Karpas-422 (cell line): ENCODE measurements around the gene SERPINB3. TPM values are rescaled to one million over a fixed set of nuclear protein-coding genes. Genes with fewer than 3 reads are reported as not detected.
"Not testable (repeated sequence)": the region's sequence is repeated elsewhere in the genome, so short reads cannot be mapped to it uniquely, and the experiment has no call there.

Experiments
- DNase-seq: peaks from one replicate; pipeline ENCODE4 v3.0.0-alpha.2; 2015
- H2AFZ ChIP-seq: fragments of 200-600 bp; sonication (generic); 2 replicates; pipeline ENCODE4 v1.6.1; 2014; ENCODE audit warnings: antibody characterized with exemption, low read length, mixed read lengths
- H3K27ac ChIP-seq: fragments of 200-600 bp; sonication (generic); 2 replicates; pipeline ENCODE4 v1.5.1; 2014; ENCODE audit warnings: mild to moderate bottlenecking, low read length, moderate library complexity
- H3K27me3 ChIP-seq: fragments of 200-600 bp; sonication (generic); 2 replicates; pipeline ENCODE4 v1.6.1; 2014; ENCODE audit warnings: low read length, mixed read lengths
- H3K36me3 ChIP-seq: fragments of 200-600 bp; sonication (generic); 2 replicates; pipeline ENCODE4 v1.6.1; 2014; ENCODE audit warnings: low read length, mixed read lengths; ENCODE audit not compliant: insufficient read depth
- H3K4me1 ChIP-seq: fragments of 200-600 bp; sonication (generic); 2 replicates; pipeline ENCODE4 v1.6.1; 2014; ENCODE audit warnings: mild to moderate bottlenecking, low read length, mixed read lengths
- H3K4me2 ChIP-seq: fragments of 200-600 bp; sonication (generic); 2 replicates; pipeline ENCODE4 v1.6.1; 2014; ENCODE audit warnings: low read length, low read depth, mild to moderate bottlenecking; ENCODE audit not compliant: poor library complexity, severe bottlenecking
- H3K4me3 ChIP-seq: fragments of 200-600 bp; sonication (generic); 2 replicates; pipeline ENCODE4 v1.5.1; 2014; ENCODE audit warnings: mild to moderate bottlenecking, antibody characterized with exemption, low read length, mixed read lengths
- H3K79me2 ChIP-seq: fragments of 200-600 bp; sonication (generic); 2 replicates; pipeline ENCODE4 v1.6.1; 2014; ENCODE audit warnings: mild to moderate bottlenecking, low read length, mixed read lengths
- H3K9ac ChIP-seq: fragments of 200-600 bp; sonication (generic); 2 replicates; pipeline ENCODE4 v1.6.0; 2014; ENCODE audit warnings: low read length
- H3K9me2 ChIP-seq: fragments of 200-600 bp; sonication (generic), shearing (Covaris generic); replicated peaks from 2 replicates; pipeline ENCODE4 v1.6.0; 2014; ENCODE audit warnings: mild to moderate bottlenecking, low read length, moderate library complexity; ENCODE audit not compliant: insufficient read depth
- H3K9me3 ChIP-seq: fragments of 300-700, 200-600 bp; sonication (generic); 2 replicates; pipeline ENCODE4 v1.6.1; 2014; ENCODE audit warnings: low read length, mixed read lengths
- H4K20me1 ChIP-seq: fragments of 200-600 bp; sonication (generic); 2 replicates; pipeline ENCODE4 v1.6.1; 2014; ENCODE audit warnings: mild to moderate bottlenecking, antibody characterized with exemption, low read length, low read depth; ENCODE audit not compliant: insufficient read depth
- total RNA-seq: library from RNA; depleted of rRNA; stranded (reverse); fragments of >200 nt; shearing (Covaris generic); gene quantifications from 2 replicates; pipeline ENCODE4 v1.2.3, GENCODE V29; 2014; ENCODE audit warnings: low replicate concordance

Gene SERPINB3
- total RNA-seq, 1 experiment from 2014 or later: not detected

DNA sequence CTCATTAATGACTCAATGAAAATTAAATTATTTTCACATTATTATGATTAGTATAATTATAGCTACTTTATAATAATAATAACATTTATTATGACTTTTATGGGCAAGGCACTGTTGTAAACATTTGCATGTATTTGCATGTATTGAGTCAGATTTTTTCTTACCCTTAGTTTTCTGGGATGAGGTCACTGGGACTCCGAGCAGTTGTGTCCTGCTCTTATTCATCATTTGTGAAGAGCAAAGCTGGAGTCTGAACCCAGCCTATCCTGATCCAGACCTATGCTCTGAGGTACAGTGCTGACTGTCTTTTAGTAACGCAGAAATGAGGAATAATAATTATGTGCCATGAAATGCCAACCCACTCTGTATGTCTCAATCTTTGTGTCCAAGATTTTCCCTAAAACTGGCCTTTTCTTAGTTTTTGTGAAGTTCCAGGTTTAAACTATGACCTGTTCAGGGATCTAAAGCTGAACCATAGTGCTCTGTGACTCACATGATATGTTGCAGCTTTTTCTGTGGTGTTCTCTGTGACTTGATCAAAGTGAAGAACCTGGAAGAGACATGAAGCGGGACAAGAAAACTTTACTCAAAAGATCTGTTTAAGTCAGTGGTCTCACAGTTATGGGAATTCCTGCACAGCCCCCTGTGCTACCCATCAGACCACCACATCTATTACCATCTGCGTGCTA is 18.9 kb downstream of the SERPINB3 start:
- not testable (repeated sequence) for H2AFZ ChIP-seq, DNase-seq, H3K27me3 ChIP-seq, H3K36me3 ChIP-seq, H3K9ac ChIP-seq, H3K4me3 ChIP-seq, H3K9me3 ChIP-seq, H3K27ac ChIP-seq, H3K4me2 ChIP-seq, H3K4me1 ChIP-seq, H4K20me1 ChIP-seq, H3K9me2 ChIP-seq, H3K79me2 ChIP-seq

DNA sequence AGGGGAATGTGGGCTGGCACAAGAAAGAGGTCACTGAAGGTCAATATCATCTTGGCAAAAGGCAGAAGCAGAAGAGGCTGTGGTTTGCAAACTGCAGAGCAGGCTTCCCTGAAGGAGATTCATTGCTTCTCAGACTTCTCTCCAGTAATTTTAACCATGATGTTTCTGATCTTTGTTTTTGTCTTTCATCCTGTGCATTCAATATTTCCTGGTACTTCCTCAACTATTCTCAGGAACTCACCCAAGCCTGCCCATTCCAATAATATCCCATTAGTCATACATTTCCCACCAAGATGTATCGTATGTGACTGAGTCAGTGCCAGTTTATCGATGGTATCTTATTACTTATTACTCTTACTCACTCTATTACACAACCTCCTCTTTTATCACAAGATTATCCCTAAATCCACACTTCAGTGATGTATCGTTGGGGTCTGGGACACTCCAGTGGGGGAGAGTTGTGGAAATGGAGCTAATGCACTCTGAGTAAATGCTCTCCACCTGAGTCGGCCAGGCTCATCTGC is 20.5 kb downstream of the SERPINB3 start:
- not testable (repeated sequence) for H3K79me2 ChIP-seq, H3K4me1 ChIP-seq, H3K27me3 ChIP-seq, H4K20me1 ChIP-seq, H3K4me2 ChIP-seq, H3K36me3 ChIP-seq, H3K27ac ChIP-seq, DNase-seq, H3K4me3 ChIP-seq, H3K9me3 ChIP-seq, H3K9ac ChIP-seq, H2AFZ ChIP-seq, H3K9me2 ChIP-seq

DNA sequence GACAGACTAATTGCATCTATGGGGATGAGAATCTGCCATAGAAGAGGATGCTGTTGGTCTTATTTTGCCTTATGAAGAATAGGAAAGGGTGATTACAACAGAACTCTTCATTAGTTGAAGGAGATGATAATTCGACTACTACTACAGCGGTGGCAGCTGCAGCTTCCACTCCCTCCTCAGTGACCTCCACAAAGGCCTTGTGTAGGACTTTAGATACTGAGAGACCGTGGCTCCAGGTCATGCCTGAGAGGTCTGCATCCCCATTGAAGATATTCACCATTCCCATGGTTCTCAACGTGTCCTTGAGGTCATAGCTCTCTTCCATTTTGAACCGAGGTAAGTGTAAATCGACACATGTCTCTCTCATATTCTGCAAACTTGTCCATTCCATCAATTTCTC is 24.0 kb downstream of the SERPINB3 start:
- Histone ChIP-seq H2AFZ (no peak overlapping the region), H3K79me2 (no peaks in the 10 kb centered on the region), H3K9me3 (no peaks in the 10 kb centered on the region), H3K36me3 (no peaks in the 10 kb centered on the region), H3K4me2 (no peak overlapping the region), H4K20me1 (no peaks in the 10 kb centered on the region), H3K9ac (no peak overlapping the region), H3K27me3 (peaks cover 3% of the 10 kb centered on the region; the same call in 1 of the 2 replicates), H3K9me2 (no peaks in the 10 kb centered on the region), H3K4me3 (no peak overlapping the region), H3K4me1 (no peaks in the 10 kb centered on the region), H3K27ac (no peak overlapping the region)
- DNase-seq: no peak

DNA sequence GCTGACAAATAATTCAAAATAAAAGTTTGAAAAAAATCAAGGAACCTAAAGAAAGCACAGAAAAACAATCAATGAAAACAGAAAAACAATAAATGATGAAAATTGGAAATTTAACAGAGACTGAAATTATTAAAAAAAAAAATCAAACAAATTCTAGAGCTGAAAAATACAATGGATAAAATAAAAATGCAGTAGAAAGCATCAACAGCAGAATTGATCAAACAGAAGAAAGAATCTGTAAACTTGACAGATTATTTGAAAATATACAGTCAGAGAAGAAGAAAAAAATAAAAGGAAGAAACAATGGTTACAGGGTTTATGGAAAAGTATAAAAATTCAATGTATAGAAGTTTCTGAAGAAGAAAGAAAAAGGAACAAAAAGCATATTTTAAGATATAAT is 33.9 kb downstream of the SERPINB3 start:
- no peak for DNase-seq
- Histone ChIP-seq H3K79me2 (no peaks in the 10 kb centered on the region), H3K27ac (no peak overlapping the region), H3K4me3 (no peak overlapping the region; the same call in 1 of the 2 replicates), H3K36me3 (no peaks in the 10 kb centered on the region; the same call in 1 of the 2 replicates), H3K9me2 (peaks cover 3% of the 10 kb centered on the region; the same call in 1 of the 2 replicates), H2AFZ (no peak overlapping the region), H3K9ac (no peak overlapping the region), H3K9me3 (peaks cover 45% of the 10 kb centered on the region), H3K27me3 (no peaks in the 10 kb centered on the region), H3K4me2 (no peak overlapping the region), H4K20me1 (no peaks in the 10 kb centered on the region), H3K4me1 (no peaks in the 10 kb centered on the region)

DNA sequence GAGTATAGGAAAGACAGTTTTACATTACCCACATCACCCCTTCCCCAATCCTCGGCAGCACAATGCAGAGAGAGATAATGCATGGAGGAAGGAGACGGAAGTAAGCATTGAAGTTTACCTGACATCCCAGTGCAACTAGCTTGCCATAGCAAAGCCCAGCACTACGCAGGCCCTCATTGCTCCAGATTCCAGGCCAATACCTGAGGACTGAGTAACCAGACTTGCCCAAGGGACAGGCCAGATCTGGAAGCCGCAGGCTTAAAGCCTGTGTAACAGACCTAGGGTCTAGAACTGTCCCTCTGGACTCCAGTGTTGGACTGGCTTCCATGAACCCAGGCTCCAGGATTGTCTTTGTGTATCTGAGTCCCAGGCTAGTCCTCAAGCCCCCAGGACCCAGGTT is 35.3 kb downstream of the SERPINB3 start:
- Histone ChIP-seq H3K27me3 (no peaks in the 10 kb centered on the region), H3K9me3 (peaks cover 45% of the 10 kb centered on the region), H3K4me1 (peaks cover 5% of the 10 kb centered on the region; the same call in 1 of the 2 replicates), H2AFZ (no peak overlapping the region), H3K79me2 (no peaks in the 10 kb centered on the region), H3K9me2 (peaks cover 4% of the 10 kb centered on the region; the same call in 1 of the 2 replicates), H3K4me3 (no peak overlapping the region), H3K36me3 (no peaks in the 10 kb centered on the region; the same call in 1 of the 2 replicates), H3K9ac (no peak overlapping the region), H3K4me2 (no peak overlapping the region), H3K27ac (no peak overlapping the region), H4K20me1 (no peaks in the 10 kb centered on the region)
- DNase-seq: no peak

DNA sequence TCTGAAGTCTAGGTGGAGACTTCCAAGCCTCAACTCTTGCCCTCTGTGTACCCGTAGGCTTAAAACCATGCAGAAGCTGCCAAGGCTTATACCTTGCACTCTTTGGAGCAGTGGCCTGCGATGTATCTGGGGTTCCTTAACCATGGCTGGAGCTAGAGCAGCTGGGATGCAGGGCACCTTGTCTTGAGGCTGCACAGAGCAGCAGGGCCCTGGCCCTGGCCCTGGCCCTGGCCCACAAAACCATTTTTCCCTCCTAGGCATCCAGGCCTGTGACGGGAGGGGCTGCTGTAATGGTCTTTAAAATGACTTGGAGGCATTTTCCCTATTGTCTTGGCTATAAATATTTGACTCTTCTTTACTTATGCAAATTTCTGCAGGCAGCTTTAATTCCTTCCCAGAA is 36.8 kb downstream of the SERPINB3 start:
- 0 out of 2 replicates have a peak, but pooled peaks cover 6% of the 10 kb centered on the region for H3K9me2 ChIP-seq
- H3K4me2 ChIP-seq: no peak overlapping the region
- H3K27ac ChIP-seq: no peak overlapping the region
- H2AFZ ChIP-seq: no peak overlapping the region
- no peaks in the 10 kb centered on the region for H3K79me2 ChIP-seq
- no peak for DNase-seq
- no peaks in the 10 kb centered on the region; the same call in 1 of the 2 replicates for H3K36me3 ChIP-seq
- no peaks in the 10 kb centered on the region for H4K20me1 ChIP-seq
- H3K9me3 ChIP-seq: peaks cover 46% of the 10 kb centered on the region
- H3K9ac ChIP-seq: no peak overlapping the region
- H3K4me3 ChIP-seq: no peak overlapping the region
- H3K4me1 ChIP-seq: peaks cover 5% of the 10 kb centered on the region; the same call in 1 of the 2 replicates
- no peaks in the 10 kb centered on the region for H3K27me3 ChIP-seq

DNA sequence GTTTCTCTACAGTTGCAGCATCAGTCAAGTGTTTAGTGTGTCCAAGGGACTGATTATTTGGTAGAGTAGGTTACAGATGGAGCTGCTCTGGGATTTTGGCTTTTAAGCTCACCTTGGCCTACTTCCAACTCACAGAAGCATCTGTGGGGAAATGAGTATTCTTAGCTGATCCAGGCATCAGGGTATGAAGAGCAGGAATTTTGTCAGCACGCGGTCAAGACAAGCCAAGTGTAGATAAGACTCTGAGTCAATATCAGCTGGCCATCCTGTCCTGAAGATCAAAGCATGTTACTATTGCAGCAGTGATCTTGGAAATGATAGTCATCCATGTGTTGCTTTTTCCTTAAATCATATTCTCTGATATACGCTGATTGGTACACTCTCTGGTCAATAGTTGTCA is 42.0 kb downstream of the SERPINB3 start:
- H4K20me1 ChIP-seq: no peaks in the 10 kb centered on the region
- 0 out of 2 replicates have a peak, but pooled peaks cover 6% of the 10 kb centered on the region for H3K9me2 ChIP-seq
- no peak for DNase-seq
- no peaks in the 10 kb centered on the region; the same call in 1 of the 2 replicates for H3K36me3 ChIP-seq
- peaks cover 22% of the 10 kb centered on the region for H3K9me3 ChIP-seq
- H3K27ac ChIP-seq: no peak overlapping the region
- H3K79me2 ChIP-seq: no peaks in the 10 kb centered on the region
- H3K4me1 ChIP-seq: peaks cover 11% of the 10 kb centered on the region
- H3K4me3 ChIP-seq: no peak overlapping the region
- H2AFZ ChIP-seq: no peak overlapping the region
- H3K27me3 ChIP-seq: no peaks in the 10 kb centered on the region
- no peak overlapping the region for H3K4me2 ChIP-seq
- no peak overlapping the region for H3K9ac ChIP-seq

DNA sequence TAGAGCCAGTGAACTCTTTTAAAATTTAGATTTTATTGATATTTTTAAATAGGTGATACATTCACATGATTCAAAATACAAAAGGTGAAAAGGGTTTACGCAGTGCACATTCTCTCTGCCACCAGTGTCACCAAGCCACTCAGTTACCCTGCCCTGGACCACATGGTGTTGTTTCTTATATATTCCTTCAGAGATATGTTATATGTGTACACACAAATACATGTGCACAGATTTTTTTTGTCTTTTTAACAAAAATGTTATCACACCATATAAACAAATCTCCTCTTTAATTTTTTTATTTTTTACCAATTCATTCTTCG is 43.8 kb downstream of the SERPINB3 start:
- peaks cover 11% of the 10 kb centered on the region for H3K4me1 ChIP-seq
- DNase-seq: no peak
- no peak overlapping the region for H3K9ac ChIP-seq
- H3K9me3 ChIP-seq: peaks cover 7% of the 10 kb centered on the region; the same call in 1 of the 2 replicates
- no peaks in the 10 kb centered on the region for H4K20me1 ChIP-seq
- no peak overlapping the region for H2AFZ ChIP-seq
- no peak overlapping the region for H3K4me3 ChIP-seq
- H3K4me2 ChIP-seq: no peak overlapping the region
- no peaks in the 10 kb centered on the region for H3K36me3 ChIP-seq
- 0 out of 2 replicates have a peak, but pooled peaks cover 6% of the 10 kb centered on the region for H3K9me2 ChIP-seq
- H3K27ac ChIP-seq: no peak overlapping the region
- H3K27me3 ChIP-seq: 0 out of 2 replicates have a peak, but pooled peaks cover 3% of the 10 kb centered on the region
- H3K79me2 ChIP-seq: no peaks in the 10 kb centered on the region
